NT2/D1 (cell line): ENCODE data around the gene TBC1D9.

Experiments used
- SUZ12 ChIP-seq: IDR thresholded peaks from 2 replicates; pipeline ENCODE4 v1.6.1; 2011; ENCODE audit not compliant: insufficient read length, insufficient read depth; ENCODE audit errors: extremely low read depth
- YY1 ChIP-seq: IDR thresholded peaks from 2 replicates; pipeline ENCODE4 v1.6.1; 2011; ENCODE audit not compliant: insufficient read length, insufficient read depth
- ZNF274 ChIP-seq: IDR thresholded peaks from 2 replicates; pipeline ENCODE4 v1.6.1; 2011; ENCODE audit warnings: mild to moderate bottlenecking, low read depth, low read length

- TF ChIP-seq ZNF274 (no peak), YY1 (no peak), SUZ12 (no peak)
These were observed 19.4 kb downstream of the TBC1D9 start for GRCh38 chr4:140736669-140737343.
